ENCODE measurements around the gene RSPH6A.

DNA sequence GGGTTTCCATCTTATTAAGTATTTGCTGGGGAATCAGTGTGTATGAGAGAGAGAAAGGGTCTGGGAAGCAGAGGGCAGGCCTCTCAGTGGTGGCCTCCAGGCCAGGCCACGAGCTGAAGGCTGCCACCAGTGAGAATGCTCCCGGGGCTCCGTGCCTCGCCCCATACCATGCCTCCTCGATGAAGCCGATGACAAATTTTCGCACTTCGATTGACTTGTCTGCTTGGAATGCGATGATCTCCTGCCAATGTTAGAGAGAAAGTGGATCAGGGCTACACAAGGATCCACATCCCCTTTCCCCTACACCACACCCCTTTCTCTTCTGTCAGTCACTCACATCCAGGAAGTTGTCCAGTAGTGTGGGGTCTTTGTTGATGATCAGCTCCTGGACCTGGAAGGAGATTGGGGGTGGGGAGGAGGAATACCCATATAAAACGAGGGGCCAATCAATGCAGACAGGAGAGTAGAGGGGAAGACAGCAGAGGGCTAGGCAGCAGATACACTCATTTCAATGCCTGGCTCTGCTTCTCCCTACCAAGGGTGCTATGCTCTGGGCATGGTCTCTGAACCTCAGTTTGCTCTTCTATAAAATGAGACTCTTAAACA is 37.1 kb upstream of the RSPH6A start:
- TF ChIP-seq POLR2AphosphoS5 (IDR thresholded peaks at IDR 0.05) (no peak), EP300 (conservative IDR thresholded peaks at IDR 0.05; ENCODE audit: poor library complexity, severe bottlenecking) (no peak), EZH2 (IDR thresholded peaks at IDR 0.05; ENCODE audit: borderline replicate concordance, insufficient read depth, low read length, poor library complexity, severe bottlenecking) (no peak), RAD21 (conservative IDR thresholded peaks at IDR 0.05) (no peak), MXI1 (conservative IDR thresholded peaks at IDR 0.05; ENCODE audit: poor library complexity, severe bottlenecking) (no peak), TAF1 (IDR thresholded peaks at IDR 0.05; ENCODE audit: low read depth) (no peak), SMC3 (conservative IDR thresholded peaks at IDR 0.05; ENCODE audit: poor library complexity) (no peak)
- TF ChIP-seq, protein P1, sequence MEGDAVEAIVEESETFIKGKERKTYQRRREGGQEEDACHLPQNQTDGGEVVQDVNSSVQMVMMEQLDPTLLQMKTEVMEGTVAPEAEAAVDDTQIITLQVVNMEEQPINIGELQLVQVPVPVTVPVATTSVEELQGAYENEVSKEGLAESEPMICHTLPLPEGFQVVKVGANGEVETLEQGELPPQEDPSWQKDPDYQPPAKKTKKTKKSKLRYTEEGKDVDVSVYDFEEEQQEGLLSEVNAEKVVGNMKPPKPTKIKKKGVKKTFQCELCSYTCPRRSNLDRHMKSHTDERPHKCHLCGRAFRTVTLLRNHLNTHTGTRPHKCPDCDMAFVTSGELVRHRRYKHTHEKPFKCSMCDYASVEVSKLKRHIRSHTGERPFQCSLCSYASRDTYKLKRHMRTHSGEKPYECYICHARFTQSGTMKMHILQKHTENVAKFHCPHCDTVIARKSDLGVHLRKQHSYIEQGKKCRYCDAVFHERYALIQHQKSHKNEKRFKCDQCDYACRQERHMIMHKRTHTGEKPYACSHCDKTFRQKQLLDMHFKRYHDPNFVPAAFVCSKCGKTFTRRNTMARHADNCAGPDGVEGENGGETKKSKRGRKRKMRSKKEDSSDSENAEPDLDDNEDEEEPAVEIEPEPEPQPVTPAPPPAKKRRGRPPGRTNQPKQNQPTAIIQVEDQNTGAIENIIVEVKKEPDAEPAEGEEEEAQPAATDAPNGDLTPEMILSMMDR (IDR thresholded peaks at IDR 0.05; ENCODE audit: poor library complexity, severe bottlenecking): no peak
- TF ChIP-seq, protein P2, sequence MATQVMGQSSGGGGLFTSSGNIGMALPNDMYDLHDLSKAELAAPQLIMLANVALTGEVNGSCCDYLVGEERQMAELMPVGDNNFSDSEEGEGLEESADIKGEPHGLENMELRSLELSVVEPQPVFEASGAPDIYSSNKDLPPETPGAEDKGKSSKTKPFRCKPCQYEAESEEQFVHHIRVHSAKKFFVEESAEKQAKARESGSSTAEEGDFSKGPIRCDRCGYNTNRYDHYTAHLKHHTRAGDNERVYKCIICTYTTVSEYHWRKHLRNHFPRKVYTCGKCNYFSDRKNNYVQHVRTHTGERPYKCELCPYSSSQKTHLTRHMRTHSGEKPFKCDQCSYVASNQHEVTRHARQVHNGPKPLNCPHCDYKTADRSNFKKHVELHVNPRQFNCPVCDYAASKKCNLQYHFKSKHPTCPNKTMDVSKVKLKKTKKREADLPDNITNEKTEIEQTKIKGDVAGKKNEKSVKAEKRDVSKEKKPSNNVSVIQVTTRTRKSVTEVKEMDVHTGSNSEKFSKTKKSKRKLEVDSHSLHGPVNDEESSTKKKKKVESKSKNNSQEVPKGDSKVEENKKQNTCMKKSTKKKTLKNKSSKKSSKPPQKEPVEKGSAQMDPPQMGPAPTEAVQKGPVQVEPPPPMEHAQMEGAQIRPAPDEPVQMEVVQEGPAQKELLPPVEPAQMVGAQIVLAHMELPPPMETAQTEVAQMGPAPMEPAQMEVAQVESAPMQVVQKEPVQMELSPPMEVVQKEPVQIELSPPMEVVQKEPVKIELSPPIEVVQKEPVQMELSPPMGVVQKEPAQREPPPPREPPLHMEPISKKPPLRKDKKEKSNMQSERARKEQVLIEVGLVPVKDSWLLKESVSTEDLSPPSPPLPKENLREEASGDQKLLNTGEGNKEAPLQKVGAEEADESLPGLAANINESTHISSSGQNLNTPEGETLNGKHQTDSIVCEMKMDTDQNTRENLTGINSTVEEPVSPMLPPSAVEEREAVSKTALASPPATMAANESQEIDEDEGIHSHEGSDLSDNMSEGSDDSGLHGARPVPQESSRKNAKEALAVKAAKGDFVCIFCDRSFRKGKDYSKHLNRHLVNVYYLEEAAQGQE (IDR thresholded peaks at IDR 0.05; ENCODE audit: borderline replicate concordance): no peak
